ENCODE data around the gene NUTM2B. TPM values are rescaled to one million over a fixed set of nuclear protein-coding genes. Genes with fewer than 3 reads are reported as not detected.
"Not testable (repeated sequence)": the region's sequence is repeated elsewhere in the genome, so short reads cannot be mapped to it uniquely, and the experiment has no call there.

NUTM2B gene
- 1.8 TPM for polyA plus RNA-seq (2013)

GRCh38 chr10:79702927-79703326, at the start of gene NUTM2B:
Gene NUTM2B, plus strand, starts transcription at chr10:79703227. Its CDS starts 383 bp downstream, at chr10:79703610.
- H3K4me1 ChIP-seq (ENCODE audit: control extremely low read depth in 1 of 4, control insufficient read depth in 4 of 4, insufficient read depth in 4 of 4, low read length in 3 of 4); H3K4me3 ChIP-seq (ENCODE audit: control insufficient read depth in 1 of 7, extremely low read depth in 1 of 7, insufficient read depth in 4 of 7, low read depth in 2 of 7, low read length in 6 of 7); H3K36me3 ChIP-seq (ENCODE audit: control insufficient read depth in 4 of 4, insufficient read depth in 4 of 4, low read length in 3 of 4); POLR2A ChIA-PET; H3K9me3 ChIP-seq (ENCODE audit: control extremely low read depth in 1 of 5, control insufficient read depth in 4 of 5, insufficient read depth in 2 of 5, low read depth in 1 of 5, low read length in 4 of 5); DNase-seq; CTCF ChIA-PET; H3K27me3 ChIP-seq (replicated peaks in 2 of 5; ENCODE audit: control insufficient read depth in 4 of 5, insufficient read depth in 5 of 5, low read length in 4 of 5); H3K27ac ChIP-seq (ENCODE audit: insufficient read depth in 1 of 2, low read depth in 1 of 2, low read length in 2 of 2, poor library complexity in 1 of 2, severe bottlenecking in 2 of 2): not testable (repeated sequence)
- WGBS (ENCODE audit: insufficient coverage) = no CpG with 5 or more reads among the region's 3 CpGs

GRCh38 chr10:79663287-79663686, 39.7 kb upstream of the NUTM2B start:
- H3K27ac ChIP-seq (ENCODE audit: insufficient read depth in 1 of 2, low read depth in 1 of 2, low read length in 2 of 2, poor library complexity in 1 of 2, severe bottlenecking in 2 of 2); CTCF ChIA-PET; H3K27me3 ChIP-seq (replicated peaks in 2 of 5; ENCODE audit: control insufficient read depth in 4 of 5, insufficient read depth in 5 of 5, low read length in 4 of 5); H3K4me3 ChIP-seq (ENCODE audit: control insufficient read depth in 1 of 7, extremely low read depth in 1 of 7, insufficient read depth in 4 of 7, low read depth in 2 of 7, low read length in 6 of 7); H3K36me3 ChIP-seq (ENCODE audit: control insufficient read depth in 4 of 4, insufficient read depth in 4 of 4, low read length in 3 of 4); H3K9me3 ChIP-seq (ENCODE audit: control extremely low read depth in 1 of 5, control insufficient read depth in 4 of 5, insufficient read depth in 2 of 5, low read depth in 1 of 5, low read length in 4 of 5); DNase-seq; H3K4me1 ChIP-seq (ENCODE audit: control extremely low read depth in 1 of 4, control insufficient read depth in 4 of 4, insufficient read depth in 4 of 4, low read length in 3 of 4); POLR2A ChIA-PET: not testable (repeated sequence)

- H3K4me3 ChIP-seq (ENCODE audit: control insufficient read depth in 1 of 7, extremely low read depth in 1 of 7, insufficient read depth in 4 of 7, low read depth in 2 of 7, low read length in 6 of 7); H3K9me3 ChIP-seq (ENCODE audit: control extremely low read depth in 1 of 5, control insufficient read depth in 4 of 5, insufficient read depth in 2 of 5, low read depth in 1 of 5, low read length in 4 of 5); H3K27ac ChIP-seq (ENCODE audit: insufficient read depth in 1 of 2, low read depth in 1 of 2, low read length in 2 of 2, poor library complexity in 1 of 2, severe bottlenecking in 2 of 2); CTCF ChIA-PET; DNase-seq; H3K4me1 ChIP-seq (ENCODE audit: control extremely low read depth in 1 of 4, control insufficient read depth in 4 of 4, insufficient read depth in 4 of 4, low read length in 3 of 4); POLR2A ChIA-PET; H3K36me3 ChIP-seq (ENCODE audit: control insufficient read depth in 4 of 4, insufficient read depth in 4 of 4, low read length in 3 of 4); H3K27me3 ChIP-seq (replicated peaks in 2 of 5; ENCODE audit: control insufficient read depth in 4 of 5, insufficient read depth in 5 of 5, low read length in 4 of 5): not testable (repeated sequence)
- WGBS (ENCODE audit: insufficient coverage) = 96% methylated on average over 2 of the region's 4 CpGs
Observed at GRCh38 chr10:79664686-79665085, 38.3 kb upstream of the NUTM2B start.

GRCh38 chr10:79669248-79669788, 33.7 kb upstream of the NUTM2B start:
- POLR2A ChIA-PET; DNase-seq; H3K4me1 ChIP-seq (ENCODE audit: control extremely low read depth in 1 of 4, control insufficient read depth in 4 of 4, insufficient read depth in 4 of 4, low read length in 3 of 4); H3K4me3 ChIP-seq (ENCODE audit: control insufficient read depth in 1 of 7, extremely low read depth in 1 of 7, insufficient read depth in 4 of 7, low read depth in 2 of 7, low read length in 6 of 7); H3K36me3 ChIP-seq (ENCODE audit: control insufficient read depth in 4 of 4, insufficient read depth in 4 of 4, low read length in 3 of 4); H3K9me3 ChIP-seq (ENCODE audit: control extremely low read depth in 1 of 5, control insufficient read depth in 4 of 5, insufficient read depth in 2 of 5, low read depth in 1 of 5, low read length in 4 of 5); H3K27ac ChIP-seq (ENCODE audit: insufficient read depth in 1 of 2, low read depth in 1 of 2, low read length in 2 of 2, poor library complexity in 1 of 2, severe bottlenecking in 2 of 2); CTCF ChIA-PET; H3K27me3 ChIP-seq (replicated peaks in 2 of 5; ENCODE audit: control insufficient read depth in 4 of 5, insufficient read depth in 5 of 5, low read length in 4 of 5): not testable (repeated sequence)
- no CpG with 5 or more reads among the region's 1 CpG for WGBS (ENCODE audit: insufficient coverage)

GRCh38 chr10:79674878-79675277, 28.1 kb upstream of the NUTM2B start:
- H3K9me3 ChIP-seq (ENCODE audit: control extremely low read depth in 1 of 5, control insufficient read depth in 4 of 5, insufficient read depth in 2 of 5, low read depth in 1 of 5, low read length in 4 of 5); DNase-seq; CTCF ChIA-PET; H3K4me3 ChIP-seq (ENCODE audit: control insufficient read depth in 1 of 7, extremely low read depth in 1 of 7, insufficient read depth in 4 of 7, low read depth in 2 of 7, low read length in 6 of 7); H3K36me3 ChIP-seq (ENCODE audit: control insufficient read depth in 4 of 4, insufficient read depth in 4 of 4, low read length in 3 of 4); H3K4me1 ChIP-seq (ENCODE audit: control extremely low read depth in 1 of 4, control insufficient read depth in 4 of 4, insufficient read depth in 4 of 4, low read length in 3 of 4); H3K27me3 ChIP-seq (replicated peaks in 2 of 5; ENCODE audit: control insufficient read depth in 4 of 5, insufficient read depth in 5 of 5, low read length in 4 of 5); POLR2A ChIA-PET; H3K27ac ChIP-seq (ENCODE audit: insufficient read depth in 1 of 2, low read depth in 1 of 2, low read length in 2 of 2, poor library complexity in 1 of 2, severe bottlenecking in 2 of 2): not testable (repeated sequence)
- no CpG with 5 or more reads among the region's 2 CpGs for WGBS (ENCODE audit: insufficient coverage)

- 98% methylated on average over 13 of the region's 20 CpGs for WGBS (ENCODE audit: insufficient coverage)
- H3K27me3 ChIP-seq (replicated peaks in 2 of 5; ENCODE audit: control insufficient read depth in 4 of 5, insufficient read depth in 5 of 5, low read length in 4 of 5); CTCF ChIA-PET; H3K27ac ChIP-seq (ENCODE audit: insufficient read depth in 1 of 2, low read depth in 1 of 2, low read length in 2 of 2, poor library complexity in 1 of 2, severe bottlenecking in 2 of 2); H3K4me3 ChIP-seq (ENCODE audit: control insufficient read depth in 1 of 7, extremely low read depth in 1 of 7, insufficient read depth in 4 of 7, low read depth in 2 of 7, low read length in 6 of 7); H3K4me1 ChIP-seq (ENCODE audit: control extremely low read depth in 1 of 4, control insufficient read depth in 4 of 4, insufficient read depth in 4 of 4, low read length in 3 of 4); H3K9me3 ChIP-seq (ENCODE audit: control extremely low read depth in 1 of 5, control insufficient read depth in 4 of 5, insufficient read depth in 2 of 5, low read depth in 1 of 5, low read length in 4 of 5); POLR2A ChIA-PET; DNase-seq: not testable (repeated sequence)
- peaks cover 0 to 20% (median 0%) of the 10 kb centered on the region in 4 experiments for H3K36me3 ChIP-seq (ENCODE audit: control insufficient read depth in 4 of 4, insufficient read depth in 4 of 4, low read length in 3 of 4)
Observed at GRCh38 chr10:79683026-79683883, 19.8 kb upstream of the NUTM2B start.

GRCh38 chr10:79683884-79684720, 18.9 kb upstream of the NUTM2B start:
- H3K27me3 ChIP-seq (replicated peaks in 2 of 5; ENCODE audit: control insufficient read depth in 4 of 5, insufficient read depth in 5 of 5, low read length in 4 of 5); H3K4me3 ChIP-seq (ENCODE audit: control insufficient read depth in 1 of 7, extremely low read depth in 1 of 7, insufficient read depth in 4 of 7, low read depth in 2 of 7, low read length in 6 of 7); H3K4me1 ChIP-seq (ENCODE audit: control extremely low read depth in 1 of 4, control insufficient read depth in 4 of 4, insufficient read depth in 4 of 4, low read length in 3 of 4); DNase-seq; H3K9me3 ChIP-seq (ENCODE audit: control extremely low read depth in 1 of 5, control insufficient read depth in 4 of 5, insufficient read depth in 2 of 5, low read depth in 1 of 5, low read length in 4 of 5); CTCF ChIA-PET; POLR2A ChIA-PET; H3K27ac ChIP-seq (ENCODE audit: insufficient read depth in 1 of 2, low read depth in 1 of 2, low read length in 2 of 2, poor library complexity in 1 of 2, severe bottlenecking in 2 of 2): not testable (repeated sequence)
- peaks cover 0 to 20% (median 0%) of the 10 kb centered on the region in 4 experiments for H3K36me3 ChIP-seq (ENCODE audit: control insufficient read depth in 4 of 4, insufficient read depth in 4 of 4, low read length in 3 of 4)
- 97% methylated on average over 36 of the region's 41 CpGs for WGBS (ENCODE audit: insufficient coverage)

All from common myeloid progenitor, CD34-positive (primary cell).